Uterus (tissue), 4 donors: ENCODE results near the gene MITF. TPM values are rescaled to one million over a fixed set of nuclear protein-coding genes. Genes with fewer than 3 reads are reported as not detected.
"Not testable (repeated sequence)": the region's sequence is repeated elsewhere in the genome, so short reads cannot be mapped to it uniquely, and the experiment has no call there.

Experiments used
- DNase-seq, 2 donors: peaks; one replicate each; pipeline ENCODE4 v3.0.0-alpha.2; 2019 to 2020
- H3K27ac ChIP-seq, 2 donors: fragments of 200-600 bp; sonication (generic); 1 replicate in 1 of 2; 2 replicates in 1 of 2; pipeline ENCODE4 v1.5.1; 2016 to 2018
- H3K27me3 ChIP-seq, 2 donors: fragments of 200-600 bp; sonication (generic); one replicate each; pipeline ENCODE4 v1.5.1; 2018 to 2019; ENCODE audit warnings: control low read depth in 1 of 2
- H3K36me3 ChIP-seq, 2 donors: fragments of 200-600 bp; sonication (generic); one replicate each; pipeline ENCODE4 v1.5.1; 2019; ENCODE audit warnings: control low read depth in 1 of 2
- H3K4me1 ChIP-seq, 2 donors: fragments of 200-600 bp; sonication (generic); one replicate each; pipeline ENCODE4 v1.5.1; 2018 to 2019; ENCODE audit warnings: control low read depth in 1 of 2
- H3K4me3 ChIP-seq, 2 donors: fragments of 200-600 bp; sonication (generic); 1 replicate in 1 of 2; 2 replicates in 1 of 2; pipeline ENCODE4 v1.5.1; 2018 to 2019; ENCODE audit warnings: mild to moderate bottlenecking in 1 of 2
- H3K9me3 ChIP-seq, 2 donors: fragments of 200-600 bp; sonication (generic); one replicate each; pipeline ENCODE4 v1.5.1; 2019; ENCODE audit warnings: control low read depth in 1 of 2
- CTCF ChIP-seq, 4 experiments: fragments of 200-600 bp in 2 of 4; fragments of 450-650 bp in 2 of 4; sonication (generic) in 2 of 4; IDR thresholded peaks; one replicate each; pipeline ENCODE4 v1.5.1; 2016 to 2019; ENCODE audit warnings: antibody characterized with exemption in 4 of 4, mild to moderate bottlenecking in 2 of 4, moderate library complexity in 1 of 4
- POLR2A ChIP-seq, 2 donors: fragments of 450-650 bp; IDR thresholded peaks; one replicate each; pipeline ENCODE4 v1.6.1; 2016; ENCODE audit warnings: antibody characterized with exemption in 2 of 2, mild to moderate bottlenecking in 1 of 2, moderate library complexity in 1 of 2
- intact Hi-C: fragments of 100-400 bp; cut with DNase I; formaldehyde crosslinking; loops from one replicate; pipeline ENCODE4 v1.15.1; 2023; ENCODE audit warnings: low total_unique reads
- total RNA-seq, 4 donors: library from RNA; depleted of rRNA in 3 of 4; stranded (reverse); fragments of >200 nt in 3 of 4; gene quantifications; one replicate each; pipeline versions ENCODE4 v1.1.0 to v1.2.4, GENCODE V29; 2014 to 2023
- donor health status: DM: yes; HTN: yes; CAD: no.

The MITF gene
- total RNA-seq, 4 donors from 2014 or later, result 18.2 to 66.0 (median 52.6) TPM

- DNase-seq, result no peak
- intact Hi-C loops, result no loop called here
- no peaks in the 10 kb centered on the region for H3K36me3 ChIP-seq
- H3K4me1 ChIP-seq, result no peaks in the 10 kb centered on the region
- TF ChIP-seq POLR2A (IDR thresholded peaks at IDR 0.05), result no peak
- no peak for TF ChIP-seq CTCF (IDR thresholded peaks at IDR 0.05)
- H3K27ac ChIP-seq, result no peak overlapping the region
- no peaks in the 10 kb centered on the region for H3K9me3 ChIP-seq
- no peak overlapping the region for H3K4me3 ChIP-seq
- H3K27me3 ChIP-seq, result no peaks in the 10 kb centered on the region
These were observed 174.2 kb downstream of the MITF start for GRCh38 chr3:69913422-69913821.

- no peaks in the 10 kb centered on the region for H3K36me3 ChIP-seq
- no peaks in the 10 kb centered on the region for H3K9me3 ChIP-seq
- no peak overlapping the region for H3K4me3 ChIP-seq
- H3K27ac ChIP-seq, result no peak overlapping the region
- no peak for DNase-seq
- intact Hi-C loops, result no loop called here
- H3K4me1 ChIP-seq, result no peaks in the 10 kb centered on the region
- TF ChIP-seq POLR2A (IDR thresholded peaks at IDR 0.05), result no peak
- no peak for TF ChIP-seq CTCF (IDR thresholded peaks at IDR 0.05)
- no peaks in the 10 kb centered on the region for H3K27me3 ChIP-seq
These were observed 175.1 kb downstream of the MITF start for GRCh38 chr3:69914395-69914794.

- H3K27ac ChIP-seq, result no peak overlapping the region
- intact Hi-C loops, result no loop called here
- no peaks in the 10 kb centered on the region for H3K36me3 ChIP-seq
- H3K4me3 ChIP-seq, result no peak overlapping the region
- no peaks in the 10 kb centered on the region for H3K4me1 ChIP-seq
- no peaks in the 10 kb centered on the region for H3K9me3 ChIP-seq
- no peaks in the 10 kb centered on the region for H3K27me3 ChIP-seq
- no peak for TF ChIP-seq CTCF (IDR thresholded peaks at IDR 0.05)
- DNase-seq, result no peak
These were observed 176.5 kb downstream of the MITF start for GRCh38 chr3:69915726-69916125.

- H3K4me1 ChIP-seq, H3K27me3 ChIP-seq, intact Hi-C loops, H3K9me3 ChIP-seq, H3K27ac ChIP-seq, DNase-seq, H3K36me3 ChIP-seq, H3K4me3 ChIP-seq: not testable (repeated sequence)
These were observed 180.7 kb downstream of the MITF start for GRCh38 chr3:69920009-69920408.

- H3K27ac ChIP-seq, result no peak overlapping the region
- H3K4me3 ChIP-seq, result no peak overlapping the region
- H3K4me1 ChIP-seq, result no peaks in the 10 kb centered on the region
- TF ChIP-seq POLR2A (IDR thresholded peaks at IDR 0.05), result no peak
- TF ChIP-seq CTCF (IDR thresholded peaks at IDR 0.05), result no peak
- intact Hi-C loops, result no loop called here
- DNase-seq, result no peak
- no peaks in the 10 kb centered on the region for H3K27me3 ChIP-seq
- no peaks in the 10 kb centered on the region for H3K9me3 ChIP-seq
- no peaks in the 10 kb centered on the region for H3K36me3 ChIP-seq
These were observed 182.4 kb downstream of the MITF start for GRCh38 chr3:69921651-69922050.

GRCh38 chr3:69922521-69923000 lies 183.3 kb downstream of the MITF start:
- Histone ChIP-seq H3K9me3 (no peaks in the 10 kb centered on the region), H3K27ac (no peak overlapping the region), H3K27me3 (no peaks in the 10 kb centered on the region), H3K4me1 (no peaks in the 10 kb centered on the region), H3K36me3 (no peaks in the 10 kb centered on the region), H3K4me3 (no peak overlapping the region)
- no peak for TF ChIP-seq CTCF (IDR thresholded peaks at IDR 0.05)
- DNase-seq, result no peak
- intact Hi-C loops, result no loop called here
